H9 (cell line): Measurements from ENCODE around the gene ZNF224. TPM values are rescaled to one million over a fixed set of nuclear protein-coding genes. Genes with fewer than 3 reads are reported as not detected.

ENCODE experiments used
- DNase-seq: peaks from one replicate; pipeline ENCODE4 v3.0.0-alpha.2; 2017
- H2AFZ ChIP-seq: one replicate; pipeline ENCODE4 v1.6.1; 2013; ENCODE audit warnings: mild to moderate bottlenecking, low read length, control low read depth, moderate library complexity
- H2AK5ac ChIP-seq: 2 replicates; pipeline ENCODE4 v1.6.1; 2013; ENCODE audit warnings: low read length, control low read depth, mixed read lengths; ENCODE audit not compliant: insufficient read length
- H2BK120ac ChIP-seq: one replicate; pipeline ENCODE4 v1.6.1; 2013; ENCODE audit warnings: low read depth, mild to moderate bottlenecking, low read length, control low read depth, inconsistent platforms; ENCODE audit not compliant: poor library complexity, severe bottlenecking
- H2BK12ac ChIP-seq: 2 replicates; pipeline ENCODE4 v1.6.1; 2013; ENCODE audit warnings: low read length, control low read depth, mixed read lengths, low read depth; ENCODE audit not compliant: insufficient read length
- H2BK15ac ChIP-seq: 2 replicates; pipeline ENCODE4 v1.6.1; 2013; ENCODE audit warnings: low read depth, low read length, control low read depth
- H2BK20ac ChIP-seq: one replicate; pipeline ENCODE4 v1.6.1; 2013; ENCODE audit warnings: low read depth, mild to moderate bottlenecking, low read length, control low read depth, inconsistent platforms; ENCODE audit not compliant: poor library complexity, severe bottlenecking
- H2BK5ac ChIP-seq: 2 replicates; pipeline ENCODE4 v1.6.1; 2013; ENCODE audit warnings: low read length, control low read depth, mixed read lengths; ENCODE audit not compliant: insufficient read length
- H3K14ac ChIP-seq: 2 replicates; pipeline ENCODE4 v1.6.1; 2013; ENCODE audit warnings: low read length, control low read depth; ENCODE audit not compliant: insufficient read depth
- H3K18ac ChIP-seq: 2 replicates; pipeline ENCODE4 v1.6.1; 2013; ENCODE audit warnings: low read depth, mild to moderate bottlenecking, mixed read lengths, low read length, control low read depth; ENCODE audit not compliant: insufficient read length
- H3K23ac ChIP-seq: 2 replicates; pipeline ENCODE4 v1.6.1; 2013; ENCODE audit warnings: low read length, control low read depth, mixed read lengths, low read depth; ENCODE audit not compliant: insufficient read length
- H3K23me2 ChIP-seq: 2 replicates; pipeline ENCODE4 v1.6.1; 2013; ENCODE audit warnings: low read depth, mild to moderate bottlenecking, mixed read lengths, low read length, control low read depth; ENCODE audit not compliant: insufficient read length, poor library complexity, severe bottlenecking
- H3K27ac ChIP-seq: 2 replicates; pipeline ENCODE4 v1.5.1; 2013; ENCODE audit warnings: low read length, control low read depth, mixed read lengths, low read depth; ENCODE audit not compliant: insufficient read length
- H3K27me3 ChIP-seq: 2 replicates; pipeline ENCODE4 v1.6.1; 2013; ENCODE audit warnings: low read length, control low read depth, inconsistent platforms; ENCODE audit not compliant: insufficient read depth
- H3K4ac ChIP-seq: 2 replicates; pipeline ENCODE4 v1.6.1; 2013; ENCODE audit warnings: low read depth, mild to moderate bottlenecking, control low read depth, inconsistent platforms, low read length, moderate library complexity
- H3K4me1 ChIP-seq: 2 replicates; pipeline ENCODE4 v1.6.1; 2013; ENCODE audit warnings: low read length, control low read depth, inconsistent platforms; ENCODE audit not compliant: insufficient read depth
- H3K4me2 ChIP-seq: 2 replicates; pipeline ENCODE4 v1.6.1; 2013; ENCODE audit warnings: low read length, control low read depth, mixed read lengths; ENCODE audit not compliant: insufficient read length, insufficient read depth
- H3K56ac ChIP-seq: 2 replicates; pipeline ENCODE4 v1.6.1; 2013; ENCODE audit warnings: low read depth, mild to moderate bottlenecking, mixed read lengths, low read length, control low read depth; ENCODE audit not compliant: insufficient read length
- H3K79me1 ChIP-seq: 2 replicates; pipeline ENCODE4 v1.6.1; 2013; ENCODE audit warnings: low read depth, mild to moderate bottlenecking, moderate library complexity, low read length, control low read depth, inconsistent platforms; ENCODE audit not compliant: insufficient read depth, poor library complexity, severe bottlenecking
- H3K79me2 ChIP-seq: 2 replicates; pipeline ENCODE4 v1.6.1; 2013; ENCODE audit warnings: low read length, control low read depth, inconsistent platforms; ENCODE audit not compliant: insufficient read depth
- H3K9ac ChIP-seq: 2 replicates; pipeline ENCODE4 v1.6.1; 2013; ENCODE audit warnings: low read length, control low read depth, mixed read lengths; ENCODE audit not compliant: insufficient read length; ENCODE audit errors: extremely low read depth
- H3K9me3 ChIP-seq: one replicate; pipeline ENCODE4 v1.6.1; 2013; ENCODE audit warnings: low read depth, low read length, inconsistent platforms; ENCODE audit not compliant: control insufficient read depth
- H3T11ph ChIP-seq: one replicate; pipeline ENCODE4 v1.6.1; 2013; ENCODE audit warnings: mild to moderate bottlenecking, low read length, control low read depth, inconsistent platforms
- H4K20me1 ChIP-seq: one replicate; pipeline ENCODE4 v1.6.1; 2013; ENCODE audit not compliant: control insufficient read depth, insufficient read length, insufficient read depth
- H4K5ac ChIP-seq: 2 replicates; pipeline ENCODE4 v1.6.1; 2013; ENCODE audit warnings: low read depth, mild to moderate bottlenecking, mixed read lengths, low read length, control low read depth; ENCODE audit not compliant: insufficient read length
- H4K8ac ChIP-seq: replicated peaks from 2 replicates; pipeline ENCODE4 v1.6.1; 2013; ENCODE audit warnings: low read length, control low read depth, mixed read lengths, low read depth; ENCODE audit not compliant: insufficient read length
- H4K91ac ChIP-seq: 2 replicates; pipeline ENCODE4 v1.6.1; 2013; ENCODE audit warnings: low read depth, mild to moderate bottlenecking, moderate library complexity, mixed read lengths, low read length, control low read depth; ENCODE audit not compliant: insufficient read length
- H3K27ac Mint-ChIP-seq, 3 experiments: 2 replicates in 2 of 3; 3 replicates in 1 of 3; pipeline ENCODE4 v1.8.0; 2020 to 2021; ENCODE audit warnings: mixed read lengths in 3 of 3, mild to moderate bottlenecking in 1 of 3, moderate library complexity in 1 of 3
- H3K27me3 Mint-ChIP-seq: 2 replicates; pipeline ENCODE4 v1.8.0; 2021; ENCODE audit warnings: low read depth, mild to moderate bottlenecking, moderate library complexity, mixed read lengths
- H3K36me3 Mint-ChIP-seq, 3 experiments: 2 replicates in 2 of 3; 3 replicates in 1 of 3; pipeline ENCODE4 v1.8.0; 2020 to 2021; ENCODE audit warnings: low read depth in 3 of 3, mixed read lengths in 3 of 3; ENCODE audit not compliant: insufficient read depth in 1 of 3
- H3K4me1 Mint-ChIP-seq, 2 experiments: 2 replicates each; pipeline ENCODE4 v1.8.0; 2020; ENCODE audit warnings: mixed read lengths in 2 of 2
- H3K4me3 Mint-ChIP-seq, 2 experiments: 2 replicates in 1 of 2; 3 replicates in 1 of 2; pipeline ENCODE4 v1.8.0; 2020 to 2021; ENCODE audit warnings: mild to moderate bottlenecking in 2 of 2, mixed read lengths in 2 of 2, moderate library complexity in 1 of 2
- H3K9me3 Mint-ChIP-seq, 2 experiments: 2 replicates in 1 of 2; 3 replicates in 1 of 2; pipeline ENCODE4 v1.8.0; 2020; ENCODE audit warnings: mild to moderate bottlenecking in 2 of 2, mixed read lengths in 2 of 2, moderate library complexity in 1 of 2
- CTCF ChIP-seq: fragments of 200-600 bp; sonication (generic); conservative IDR thresholded peaks from 3 replicates; pipeline ENCODE4 v1.8.0; 2021; ENCODE audit warnings: antibody characterized with exemption, mild to moderate bottlenecking
- WGBS: extraction: QIAGEN DNeasy Blood & Tissue Kit; methylation state at CpG from one replicate; pipeline ENCODE4 v1.1.7; 2013; ENCODE audit warnings: missing lambda C conversion rate, low lambda C conversion rate, mixed read lengths; ENCODE audit not compliant: insufficient read length; ENCODE audit errors: extremely low coverage; 5-methylcytosine and 5-hydroxymethylcytosine counted together
- total RNA-seq: library from RNA; stranded (reverse); gene quantifications from 2 replicates; pipeline ENCODE4 v1.2.1, GENCODE V29; 2021

The ZNF224 gene
- total RNA-seq, 1 experiment from 2014 or later = 19.0 TPM

DNA sequence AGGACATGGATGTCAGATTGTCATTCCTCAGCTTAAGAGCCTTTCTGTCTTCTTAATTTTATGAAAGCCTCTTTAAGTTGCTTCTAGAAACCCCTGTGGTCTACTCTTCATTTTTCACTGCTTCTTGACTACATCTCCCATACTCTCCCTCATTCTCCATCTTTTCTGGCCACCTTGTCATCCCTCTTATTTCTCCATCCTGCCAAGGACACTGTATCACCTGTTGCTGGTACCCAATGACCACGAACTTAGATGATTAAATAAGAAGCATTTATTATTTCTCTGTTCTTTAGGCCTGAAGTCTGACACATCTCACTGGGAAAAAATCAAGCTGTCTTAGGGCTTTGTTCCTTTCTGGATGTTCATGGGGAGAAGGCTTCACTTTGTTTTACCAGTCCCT is 33.1 kb upstream of the ZNF224 start:
- Histone ChIP-seq H3T11ph (no peak overlapping the region), H3K18ac (no peak overlapping the region), H2BK12ac (no peak overlapping the region), H2BK120ac (no peak overlapping the region), H2BK5ac (no peak overlapping the region), H3K23me2 (no peaks in the 10 kb centered on the region), H4K5ac (no peak overlapping the region), H3K4ac (no peak overlapping the region), H2BK20ac (no peak overlapping the region), H4K91ac (no peak overlapping the region), H3K14ac (no peak overlapping the region), H4K8ac (no peak overlapping the region), H3K79me2 (no peaks in the 10 kb centered on the region), H3K79me1 (no peaks in the 10 kb centered on the region), H3K9ac (no peak overlapping the region), H2AK5ac (no peak overlapping the region), H3K27ac (no peak overlapping the region), H2AFZ (no peak overlapping the region), H4K20me1 (no peaks in the 10 kb centered on the region), H3K4me1 (no peaks in the 10 kb centered on the region), H3K27me3 (no peaks in the 10 kb centered on the region), H2BK15ac (no peak overlapping the region), H3K9me3 (peaks cover 6% of the 10 kb centered on the region), H3K4me2 (no peak overlapping the region), H3K56ac (no peak overlapping the region), H3K23ac (no peak overlapping the region)
- Mint-ChIP-seq H3K9me3 (peaks cover 5 to 25% of the 10 kb centered on the region in 2 experiments), H3K36me3 (peaks cover 83 to 91% (median 89%) of the 10 kb centered on the region in 3 experiments), H3K4me1 (no peaks in the 10 kb centered on the region), H3K27me3 (no peaks in the 10 kb centered on the region), H3K4me3 (no peak overlapping the region), H3K27ac (no peak overlapping the region)
- no peak for TF ChIP-seq CTCF
- no CpG with 5 or more reads among the region's 1 CpG for WGBS
- DNase-seq = no peak
